Stimulated activated CD8-positive, alpha-beta memory T cell treated with anti-CD3 and anti-CD28 coated beads, Interleukin-12 subunit alpha, Interleukin-12 subunit beta, amount 100 ng/mL, for 4 hours (primary cell): ENCODE results near the gene RAB11FIP4.

ENCODE experiments used
- DNase-seq: peaks from one replicate; pipeline ENCODE4 v3.0.0-alpha.2; 2020; ENCODE audit warnings: low read depth

The RAB11FIP4 gene

DNA sequence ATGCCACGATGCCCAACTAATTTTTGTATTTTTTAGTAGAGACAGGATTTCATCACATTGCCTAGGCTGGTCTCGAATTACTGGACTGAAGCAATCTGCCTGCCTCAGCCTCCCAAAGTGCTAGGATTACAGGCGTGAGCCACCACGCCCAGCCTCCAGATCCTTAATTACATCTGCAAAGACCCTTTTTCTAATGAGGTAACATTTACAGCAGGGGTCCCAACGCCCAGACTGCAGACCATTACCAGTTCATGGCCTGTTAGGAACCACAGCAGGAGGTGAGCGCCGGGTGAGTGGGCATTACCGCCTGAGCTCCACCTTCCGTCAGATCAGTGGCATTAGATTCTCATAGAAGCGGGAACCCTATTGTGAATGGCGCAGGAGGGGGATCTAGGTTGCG is 4.0 kb upstream of the RAB11FIP4 start:
- DNase-seq, result no peak

DNA sequence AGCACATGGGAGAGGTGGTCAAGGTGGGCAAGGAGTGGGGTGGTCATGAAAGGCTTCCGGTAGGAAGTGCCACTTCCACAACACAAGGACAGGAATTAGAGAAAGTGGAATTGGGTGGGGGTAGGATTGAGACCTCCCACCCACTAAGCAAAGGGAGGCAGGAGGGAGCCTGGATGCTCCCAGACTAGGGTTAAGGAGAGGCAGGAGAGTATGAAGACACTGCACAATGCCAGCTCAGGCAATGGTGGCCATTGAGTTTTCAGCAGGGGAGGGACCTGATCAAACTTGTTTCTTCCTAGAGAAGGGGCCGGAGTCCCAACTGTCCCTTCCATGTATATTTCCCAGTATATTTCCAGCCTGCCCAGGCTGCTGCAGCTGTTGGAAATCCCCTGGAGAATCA is 3.1 kb upstream of the RAB11FIP4 start:
- no peak for DNase-seq

DNA sequence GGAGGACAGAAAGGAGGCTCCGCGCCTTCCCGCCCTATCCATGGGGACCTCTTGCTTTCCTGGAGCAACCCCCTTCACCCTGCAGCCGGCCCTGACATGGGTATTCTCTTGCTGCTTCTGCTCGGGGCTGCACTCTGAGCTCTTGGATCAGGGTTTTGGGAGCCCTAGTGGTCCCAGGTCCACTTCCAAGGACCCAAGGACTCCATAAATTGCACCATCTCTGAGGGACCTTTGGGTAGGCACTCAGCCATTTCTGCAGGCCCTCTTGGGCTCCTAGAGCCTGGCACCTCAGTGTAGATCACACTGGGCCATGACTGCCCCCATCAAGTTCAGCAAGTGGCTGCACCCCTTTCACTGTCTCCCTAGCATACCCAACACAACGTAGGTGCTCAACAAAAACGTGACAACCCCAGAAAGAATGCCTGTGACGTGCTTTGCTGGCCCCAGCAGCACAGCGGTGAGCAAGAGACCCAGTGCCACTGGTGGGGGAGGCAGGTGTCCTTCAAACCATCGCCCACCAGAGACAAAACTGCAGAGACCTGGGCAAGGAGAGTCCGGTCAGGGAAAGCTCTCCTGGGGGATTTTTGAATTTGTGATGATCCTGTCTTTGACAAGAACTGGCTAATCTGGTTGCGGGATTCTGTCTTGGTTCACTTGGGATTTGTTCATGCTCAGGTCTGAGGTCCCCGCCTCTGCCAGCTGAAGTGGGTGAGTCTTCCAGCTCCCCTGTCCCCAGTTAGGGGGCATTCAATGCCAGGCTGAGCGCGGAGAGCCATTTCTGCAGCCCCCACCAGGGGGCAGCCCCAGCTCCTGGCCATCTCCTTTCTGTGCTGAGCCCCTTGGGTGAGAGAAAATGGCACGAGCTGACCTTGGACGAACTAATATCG is 2.5 kb upstream of the RAB11FIP4 start:
- DNase-seq, result no peak

DNA sequence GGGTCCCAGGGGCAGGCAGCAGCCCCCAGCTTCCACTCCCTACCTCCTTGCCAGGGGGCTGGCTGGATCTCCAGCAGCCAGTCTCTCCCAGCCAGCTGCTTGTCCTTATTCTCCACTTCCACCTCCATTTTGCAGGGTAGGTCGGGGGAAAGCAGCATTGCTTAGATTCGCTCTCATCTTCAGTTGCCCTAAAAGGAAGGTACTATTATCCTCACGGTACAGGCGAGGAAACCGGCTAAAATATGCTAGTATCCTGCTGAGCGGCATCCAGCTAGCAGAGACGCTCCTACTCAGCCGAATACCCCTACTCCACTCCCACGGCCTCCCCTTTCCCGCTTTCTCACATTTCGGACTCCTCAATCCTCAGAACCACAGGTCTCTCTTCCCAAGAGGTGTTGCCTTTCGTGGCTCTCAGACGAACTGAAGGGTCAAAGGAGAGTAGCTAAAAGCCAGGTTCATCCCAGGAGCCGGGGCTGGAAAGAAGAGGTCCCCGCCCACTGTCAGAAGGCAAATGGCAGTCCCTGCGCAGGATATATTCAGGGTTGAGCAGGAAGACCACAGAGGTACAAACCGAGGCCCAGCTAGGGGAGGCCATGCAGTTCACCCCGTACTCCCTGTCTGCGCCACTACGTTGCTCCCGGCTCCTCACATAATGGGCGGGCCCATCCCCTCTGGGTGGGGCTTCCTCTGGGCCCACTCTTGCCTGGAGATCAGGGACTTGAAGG is 1.7 kb upstream of the RAB11FIP4 start:
- DNase-seq, result no peak

DNA sequence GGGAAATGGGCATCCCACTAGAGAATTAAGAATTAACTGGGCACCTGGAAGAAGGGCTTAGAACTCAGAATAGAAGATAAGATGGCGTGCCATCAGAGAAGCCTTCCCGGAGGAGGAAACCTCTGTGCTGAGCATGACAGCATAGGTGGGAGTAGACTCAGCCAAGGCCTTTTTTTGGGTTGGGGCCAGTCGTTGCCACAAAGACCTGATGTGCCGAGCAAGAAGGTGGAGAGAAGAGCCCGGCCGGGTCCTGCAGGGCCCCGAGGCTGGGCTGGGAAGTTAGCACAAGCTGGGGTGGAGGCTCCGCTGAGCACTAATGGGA is 1.1 kb upstream of the RAB11FIP4 start:
- DNase-seq, result no peak

DNA sequence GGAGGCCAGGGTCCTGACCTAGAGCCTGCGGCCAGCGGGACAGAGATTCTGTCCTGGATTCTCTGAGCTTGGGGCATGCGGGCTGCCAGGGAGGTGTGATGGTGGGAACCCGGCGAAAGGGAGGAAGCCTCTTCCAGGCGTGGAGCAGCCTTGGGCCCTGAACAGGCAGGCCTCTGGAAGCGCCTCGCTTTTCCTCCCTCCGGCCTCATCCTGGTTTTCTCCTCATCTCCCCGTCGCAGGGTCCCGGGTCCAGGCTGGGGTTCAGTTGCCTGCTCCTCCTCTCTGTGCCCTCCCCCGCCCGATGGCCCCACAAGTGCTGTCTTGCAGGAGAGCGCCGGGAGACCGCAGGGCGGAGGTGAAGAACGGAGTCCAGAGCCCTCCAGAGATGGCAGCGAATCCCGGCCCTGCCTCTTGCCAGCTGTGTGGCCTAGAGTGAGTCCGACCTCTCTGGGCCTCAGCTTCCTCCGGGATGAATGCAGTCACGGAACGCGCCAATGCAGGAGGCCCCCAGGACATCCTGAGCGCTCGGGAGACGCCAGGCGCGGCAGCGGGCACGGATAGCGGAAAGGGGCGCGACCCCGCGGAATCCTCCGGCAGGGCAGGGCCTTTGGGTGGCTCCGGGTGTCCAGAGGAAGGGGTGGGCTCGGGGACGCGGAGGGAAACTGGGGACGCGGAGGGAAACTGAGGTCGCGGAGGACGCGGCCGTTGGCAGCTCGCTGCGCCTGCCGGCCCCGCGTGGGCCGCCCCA is 553 bp upstream of the RAB11FIP4 start:
- DNase-seq, result no peak

DNA sequence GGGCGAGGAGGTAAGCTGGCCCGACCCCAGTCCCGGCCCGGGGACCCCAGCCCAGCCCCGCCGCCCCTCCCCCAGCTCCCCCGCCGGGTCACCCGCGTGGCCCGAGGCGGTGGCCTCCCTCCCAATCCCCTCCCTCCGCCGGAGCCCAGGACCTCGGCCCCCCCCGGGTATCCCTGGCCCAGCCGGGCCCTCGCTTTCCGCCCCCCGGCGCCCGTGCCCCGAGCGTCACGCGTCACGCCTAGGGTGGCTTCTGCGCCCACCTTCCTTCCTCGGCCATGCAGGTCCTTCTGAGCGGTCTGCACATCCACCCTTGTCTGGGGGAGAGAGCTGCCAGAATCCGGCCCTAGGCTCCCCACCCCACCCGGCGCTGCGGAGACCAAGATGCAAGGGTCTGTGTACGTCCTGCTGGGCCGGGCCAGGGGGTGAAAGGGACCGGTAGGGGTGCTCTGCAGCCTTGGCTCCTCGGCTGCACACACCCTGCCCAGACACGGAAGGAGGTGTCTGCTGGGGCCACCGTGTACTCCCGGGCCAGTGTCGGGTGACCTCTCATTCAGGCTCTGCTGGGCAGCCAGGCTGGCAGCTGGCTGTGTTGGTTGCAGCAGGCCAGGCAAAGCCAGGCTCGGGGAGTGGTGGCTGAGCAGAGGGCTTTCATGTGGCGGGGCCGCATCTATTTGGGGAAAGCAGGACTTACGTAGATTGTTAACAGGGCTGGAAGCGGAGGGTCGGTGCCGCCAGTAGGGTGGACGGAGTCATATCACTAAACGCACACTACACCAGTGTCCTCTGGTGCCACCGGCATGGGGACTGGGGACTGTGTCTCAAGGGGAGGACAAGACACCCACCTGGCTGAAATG is 754 bp downstream of the RAB11FIP4 start:
- DNase-seq, result no peak

DNA sequence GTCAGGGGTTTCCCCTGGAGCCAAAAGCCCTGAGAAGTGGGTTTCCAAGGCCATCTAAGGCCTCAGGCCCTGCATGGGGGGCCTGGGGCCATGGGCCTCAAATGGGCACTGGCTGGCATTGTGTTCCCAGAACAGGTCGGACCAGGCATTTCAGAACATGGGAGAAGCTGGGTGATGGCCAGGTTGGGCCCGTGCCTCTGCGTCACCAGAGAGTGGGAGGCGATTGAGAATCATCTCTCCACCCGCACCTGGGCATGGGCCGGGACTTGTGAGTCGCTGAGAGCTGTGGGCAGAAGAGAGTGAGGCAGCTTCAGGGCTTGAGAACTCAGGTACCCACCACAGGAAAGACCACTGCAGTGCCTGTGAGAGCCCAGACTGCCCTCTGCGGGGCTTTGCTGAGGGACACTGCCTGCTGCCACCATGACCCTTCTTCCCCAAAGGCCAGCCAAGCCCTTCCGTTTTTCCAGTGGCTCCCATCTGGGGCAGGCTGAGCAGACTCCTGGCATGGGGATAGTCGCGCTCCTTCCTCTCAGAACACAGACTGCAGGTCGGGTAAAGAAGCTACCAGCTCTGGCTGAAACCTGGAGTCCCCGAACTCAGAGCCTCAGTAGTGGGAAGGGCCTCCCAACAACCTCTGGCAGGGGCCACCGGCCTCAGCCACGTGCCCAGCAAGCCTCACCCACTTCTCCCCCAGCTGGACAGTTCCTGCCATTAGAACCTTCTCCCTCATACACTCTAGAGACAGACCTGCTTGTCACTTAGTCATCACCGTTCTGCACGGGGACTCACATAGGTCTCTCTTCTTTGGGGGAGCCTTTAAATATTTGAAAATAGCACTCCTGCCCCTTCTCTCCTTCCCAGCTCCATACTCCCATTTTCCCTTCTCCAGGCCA is 1.6 kb downstream of the RAB11FIP4 start:
- DNase-seq, result no peak

DNA sequence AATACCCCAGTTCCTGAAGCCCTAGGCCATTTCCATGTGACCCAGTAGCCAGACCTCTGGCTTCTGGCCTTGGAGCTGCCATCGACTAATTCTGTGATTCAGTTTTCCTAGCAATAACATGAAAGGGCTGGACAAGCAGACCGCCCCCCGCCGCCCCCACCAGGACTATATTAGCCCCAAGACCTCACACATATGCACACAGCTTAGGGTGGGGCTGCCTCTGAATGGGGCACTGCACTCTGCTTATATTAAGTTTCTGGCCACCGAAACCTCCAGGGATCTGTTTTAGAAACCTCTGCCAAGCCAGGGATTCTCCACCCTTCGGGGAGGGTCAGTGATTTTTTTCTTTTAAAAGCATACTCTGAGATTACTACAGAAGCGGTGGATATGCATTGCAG is 2.3 kb downstream of the RAB11FIP4 start:
- no peak for DNase-seq

DNA sequence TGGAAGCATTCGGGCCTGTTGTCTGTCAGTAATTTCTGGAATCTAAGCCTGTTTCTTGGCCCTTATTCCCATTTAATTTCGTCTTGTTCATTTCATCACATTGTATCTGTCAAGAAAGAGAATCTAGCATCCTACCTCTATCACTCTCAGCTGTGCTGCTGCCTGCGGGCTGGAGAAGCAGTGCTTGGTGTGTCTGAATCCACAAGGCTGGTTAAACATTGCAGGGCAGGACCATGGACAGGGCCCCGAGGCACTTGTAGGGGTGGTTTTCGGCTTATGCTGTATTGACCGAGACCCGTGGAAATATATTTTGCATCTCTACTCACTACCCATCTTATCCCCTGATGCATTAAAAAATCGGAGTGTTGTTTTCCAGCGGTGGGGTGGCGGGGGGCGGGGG is 3.1 kb downstream of the RAB11FIP4 start:
- DNase-seq, result no peak

DNA sequence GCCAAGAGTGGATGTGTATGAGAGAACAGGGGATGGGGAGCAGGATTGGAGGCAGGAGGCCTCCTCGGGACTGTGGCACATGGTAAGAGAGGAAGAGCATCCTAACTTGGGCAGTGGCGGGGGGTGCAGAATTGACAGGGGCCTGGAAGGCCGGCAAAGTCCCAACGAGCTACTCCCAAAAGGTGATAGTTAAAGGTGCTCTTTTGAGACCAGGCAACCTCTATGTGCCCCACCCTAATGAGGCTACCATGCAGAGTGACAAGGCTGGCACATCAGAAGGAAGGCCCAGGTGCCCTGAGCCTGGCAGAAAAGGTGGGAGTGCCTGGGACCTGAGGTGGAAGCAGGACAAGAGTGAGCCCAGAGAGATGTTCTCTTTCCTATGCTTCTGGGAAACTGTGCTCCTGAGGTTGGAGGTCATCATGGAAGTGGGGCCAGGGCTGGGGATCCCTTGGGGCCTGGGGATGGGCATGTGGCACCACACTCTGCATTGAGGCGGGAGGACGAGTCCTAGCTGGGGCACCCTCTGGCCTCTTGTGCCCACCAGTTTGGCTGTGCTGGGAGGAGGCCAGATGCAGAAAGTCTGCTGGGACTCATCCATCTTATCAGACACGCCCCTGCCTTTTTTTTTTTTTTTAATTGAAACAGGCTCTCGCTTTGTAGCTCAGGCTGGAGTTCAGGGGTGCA is 5.9 kb downstream of the RAB11FIP4 start:
- DNase-seq, result no peak

DNA sequence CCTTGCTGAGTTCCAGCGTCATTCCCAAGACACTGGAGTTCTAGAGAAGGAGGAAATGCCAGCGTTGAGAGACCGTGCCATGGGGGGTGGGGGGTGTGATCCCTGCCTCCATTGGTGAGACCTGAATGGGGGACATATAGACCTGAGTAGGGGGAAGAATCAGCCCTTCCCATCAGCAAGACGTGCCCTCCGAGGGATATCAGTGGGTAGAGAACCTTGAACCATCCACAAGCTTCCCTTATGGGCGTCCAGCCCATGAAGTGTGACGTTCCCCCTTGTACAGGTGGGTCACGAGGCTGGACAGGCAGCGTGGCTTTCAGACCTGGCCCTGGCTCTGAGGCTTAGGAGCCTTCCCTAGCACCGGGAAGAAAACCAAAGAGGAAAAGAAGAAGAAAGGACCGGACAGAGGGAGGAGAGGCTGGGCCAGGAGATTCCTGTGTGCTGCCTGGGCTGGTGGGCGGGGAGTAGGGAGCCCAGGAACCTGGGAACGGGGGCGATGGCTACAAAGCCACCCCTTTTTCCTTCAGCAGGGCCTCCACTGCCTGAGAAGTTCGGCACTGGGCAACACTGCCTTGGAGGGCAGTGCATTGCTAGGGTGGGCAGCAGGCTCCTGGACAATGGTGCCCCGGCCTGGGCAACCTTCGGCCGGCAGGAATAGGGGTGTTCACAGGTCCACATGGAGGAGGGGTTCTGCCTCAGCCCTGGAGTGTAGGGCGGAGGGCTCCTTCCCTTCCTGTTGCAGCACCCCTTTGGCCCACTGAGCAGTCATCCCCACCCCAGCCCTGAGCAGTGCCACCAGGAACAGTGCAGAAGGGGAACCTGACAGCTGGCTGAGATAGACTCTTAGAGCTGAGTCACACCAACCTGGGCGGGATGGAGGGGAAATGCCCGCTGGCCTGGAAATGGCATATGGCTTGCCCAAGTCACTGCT is 7.2 kb downstream of the RAB11FIP4 start:
- no peak for DNase-seq

DNA sequence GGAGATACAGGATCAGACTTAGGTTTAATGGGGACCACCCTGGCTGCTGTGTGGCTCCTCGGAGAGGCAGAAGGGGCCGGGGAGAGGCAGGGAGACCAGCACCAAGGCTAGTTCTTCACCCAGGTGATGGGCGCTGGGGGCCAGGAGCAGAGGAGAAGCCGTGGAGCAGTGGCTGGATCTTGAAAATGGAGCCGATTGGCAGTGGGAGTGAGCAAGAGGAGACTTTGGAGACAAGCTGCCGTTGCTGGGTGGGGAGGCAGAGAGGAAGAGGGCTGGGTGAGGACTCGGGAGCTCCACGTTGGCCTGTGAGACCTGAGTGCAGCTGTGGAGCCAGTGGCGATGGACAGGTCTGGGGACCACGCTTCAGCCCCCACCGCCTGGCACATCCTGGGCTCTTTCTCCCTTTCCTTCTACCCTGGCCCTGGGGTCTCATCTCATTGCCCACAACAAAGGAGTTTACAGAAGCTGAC is 9.0 kb downstream of the RAB11FIP4 start:
- DNase-seq, result no peak

DNA sequence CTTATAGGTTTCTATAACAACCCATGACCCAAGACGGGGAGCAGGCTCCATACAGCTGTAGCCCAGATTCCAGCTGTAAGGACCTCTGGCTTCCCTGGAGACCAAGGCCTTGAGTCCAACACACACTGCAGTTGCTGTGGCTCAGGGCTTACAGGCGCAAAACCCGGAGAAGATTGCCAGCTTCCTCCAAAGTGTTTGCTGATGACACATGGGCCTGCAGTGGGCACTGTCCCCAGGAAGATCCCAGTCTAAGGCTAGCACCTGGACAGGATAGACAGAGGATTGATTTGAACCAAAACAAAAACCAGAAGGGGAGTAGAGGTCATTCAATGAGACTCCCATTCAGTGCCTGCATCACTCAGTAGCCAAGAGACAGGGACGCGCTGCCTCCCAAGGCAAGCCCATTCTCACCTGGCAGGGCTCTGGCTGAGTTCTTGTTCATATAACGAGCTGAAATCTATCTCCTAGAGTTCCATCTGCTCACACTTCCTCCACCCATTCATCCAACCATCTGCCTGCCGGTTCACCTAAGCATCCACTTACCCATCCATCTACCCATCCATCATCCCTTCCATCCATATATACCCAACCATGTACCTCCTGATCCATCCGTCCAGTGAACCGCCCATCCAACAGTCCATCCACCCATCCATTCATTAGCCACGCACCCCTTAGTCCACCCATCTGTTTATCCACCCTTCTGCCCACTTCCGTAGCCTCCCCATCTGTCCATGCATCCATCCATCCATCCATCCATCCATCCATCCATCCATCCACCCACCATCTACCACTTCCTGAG is 10.2 kb downstream of the RAB11FIP4 start:
- DNase-seq, result no peak

DNA sequence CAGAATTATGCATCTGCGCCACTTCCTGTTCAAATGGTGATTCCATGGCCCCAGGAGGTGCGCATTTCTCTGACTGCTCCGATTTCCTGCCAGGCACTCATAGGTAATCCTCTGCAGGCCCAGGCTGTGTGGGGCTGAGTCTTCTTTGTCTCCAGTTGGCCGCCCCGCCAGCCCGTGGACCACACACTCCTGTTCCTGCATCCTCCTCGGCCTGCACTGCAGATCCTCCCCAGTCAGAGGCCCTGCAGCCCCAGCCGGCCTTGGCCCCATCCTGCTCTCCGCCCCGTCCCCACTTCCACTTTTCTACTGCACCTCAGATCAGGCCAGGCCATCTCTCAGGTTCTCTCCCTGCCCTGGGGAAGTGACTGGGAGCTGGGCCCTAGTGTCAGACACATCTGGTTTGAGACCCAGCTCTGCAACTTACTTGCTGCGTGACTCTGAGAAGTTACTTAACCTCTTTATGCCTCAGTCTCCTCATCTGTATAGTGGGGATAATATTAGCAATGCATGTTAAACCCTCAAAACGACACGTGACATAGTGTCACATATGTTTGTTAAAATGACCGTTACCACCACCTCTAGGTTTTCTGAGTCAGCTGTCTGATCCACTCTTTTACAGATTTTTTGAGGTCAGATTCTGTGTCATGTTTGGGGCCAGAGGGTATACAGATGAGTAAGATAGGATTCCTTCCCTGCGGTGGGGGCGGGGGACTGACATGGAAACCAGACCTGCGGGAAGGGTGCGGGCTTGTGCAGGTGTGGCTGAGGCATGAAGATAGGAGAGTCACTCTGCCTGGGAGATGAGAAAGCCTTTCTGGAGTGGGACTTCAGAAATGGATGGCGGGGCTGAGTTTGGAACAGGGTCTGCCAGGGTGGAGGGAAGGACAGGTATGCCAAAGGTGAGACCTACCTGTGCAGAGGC is 12.8 kb downstream of the RAB11FIP4 start:
- DNase-seq, result no peak

DNA sequence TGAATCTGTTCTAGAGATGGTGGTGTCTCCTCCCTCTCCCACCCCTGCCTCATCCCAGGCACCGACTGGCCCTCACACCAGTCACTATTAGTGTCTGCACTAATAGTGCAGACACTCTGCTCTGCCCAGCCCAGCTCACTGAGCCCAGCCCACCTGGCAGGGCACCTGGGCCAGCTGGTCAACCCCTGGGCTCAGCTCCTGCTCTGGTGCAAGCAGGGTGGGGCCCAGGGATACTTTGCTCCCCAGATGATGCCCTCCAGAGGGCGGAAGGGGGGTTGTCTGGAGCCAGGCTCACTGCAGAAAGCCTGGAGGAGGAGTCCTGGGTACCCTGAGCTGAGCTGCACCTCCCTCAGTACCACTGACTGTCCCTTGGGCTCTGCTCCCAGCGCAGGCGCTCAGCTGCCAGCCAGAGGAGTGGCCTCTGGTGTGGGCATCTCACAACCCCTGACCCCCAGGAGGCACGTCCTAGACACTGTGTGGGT is 14.5 kb downstream of the RAB11FIP4 start:
- no peak for DNase-seq

DNA sequence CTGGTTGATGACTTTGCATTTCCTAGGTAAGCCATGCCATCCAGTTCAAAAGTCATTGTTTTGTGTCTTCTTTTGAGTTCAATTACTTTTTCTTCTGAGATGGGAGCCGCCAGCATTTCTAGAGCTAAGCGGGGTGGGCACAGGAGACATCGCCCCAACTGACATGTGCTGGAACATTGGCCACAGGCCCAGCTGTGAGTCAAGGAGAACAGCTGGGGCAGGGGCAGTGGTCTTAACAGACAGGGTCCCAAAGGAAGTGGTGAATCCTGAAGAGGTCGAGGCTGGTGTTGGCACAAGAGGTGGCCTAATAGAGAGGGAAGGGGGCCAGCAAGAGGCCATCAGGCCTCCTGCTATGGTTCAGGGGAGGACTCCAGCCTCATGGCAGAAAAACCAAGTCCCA is 17.1 kb downstream of the RAB11FIP4 start:
- no peak for DNase-seq
